Loucy (cell line): ENCODE measurements around the gene SAA1.

ENCODE experiments used
- H2AFZ ChIP-seq: fragments of 200-600 bp; sonication (generic); 2 replicates; pipeline ENCODE4 v1.6.0; 2016; ENCODE audit warnings: antibody characterized with exemption, mild to moderate bottlenecking, low read length, moderate library complexity
- H3F3A ChIP-seq: fragments of 200-600 bp; 2 replicates; pipeline ENCODE4 v1.6.0; 2016; ENCODE audit warnings: antibody characterized with exemption, low read depth, mild to moderate bottlenecking
- H3K27me3 ChIP-seq: fragments of 200-600 bp; sonication (generic); 2 replicates; pipeline ENCODE4 v1.6.1; 2014; ENCODE audit warnings: low read length, mild to moderate bottlenecking; ENCODE audit not compliant: insufficient read depth, poor library complexity, severe bottlenecking
- H3K36me3 ChIP-seq: fragments of 200-600 bp; sonication (generic); 2 replicates; pipeline ENCODE4 v1.6.1; 2016; ENCODE audit warnings: low read length; ENCODE audit not compliant: insufficient read depth
- H3K4me1 ChIP-seq: fragments of 200-600 bp; sonication (generic); 2 replicates; pipeline ENCODE4 v1.5.1; 2014; ENCODE audit warnings: low read length, mild to moderate bottlenecking; ENCODE audit not compliant: insufficient read depth, poor library complexity, severe bottlenecking
- H3K4me2 ChIP-seq: fragments of 200-600 bp; sonication (generic); 2 replicates; pipeline ENCODE4 v1.6.0; 2014; ENCODE audit warnings: antibody characterized with exemption, low read length, low read depth, mild to moderate bottlenecking; ENCODE audit not compliant: poor library complexity, severe bottlenecking
- H3K4me3 ChIP-seq: fragments of 200-600 bp; sonication (generic); 2 replicates; pipeline ENCODE4 v1.5.1; 2014; ENCODE audit warnings: low read length, mild to moderate bottlenecking, mixed read lengths; ENCODE audit not compliant: poor library complexity, severe bottlenecking
- H3K79me2 ChIP-seq: fragments of 200-600 bp; sonication (generic); 2 replicates; pipeline ENCODE4 v1.6.1; 2014; ENCODE audit warnings: low read length; ENCODE audit not compliant: insufficient read depth
- H3K9ac ChIP-seq: fragments of 200-600 bp; sonication (generic); 2 replicates; pipeline ENCODE4 v1.6.0; 2014; ENCODE audit warnings: mild to moderate bottlenecking, low read depth, low read length, moderate library complexity; ENCODE audit not compliant: poor library complexity, severe bottlenecking
- H3K9me2 ChIP-seq: fragments of 200-600 bp; sonication (generic); replicated peaks from 2 replicates; pipeline ENCODE4 v1.6.1; 2016; ENCODE audit warnings: low read depth, low read length, mixed read lengths
- H3K9me3 ChIP-seq: fragments of 200-600 bp; sonication (generic); 2 replicates; pipeline ENCODE4 v1.6.1; 2014; ENCODE audit warnings: mild to moderate bottlenecking, antibody characterized with exemption, low read length, low read depth; ENCODE audit not compliant: insufficient read depth
- H4K20me1 ChIP-seq: fragments of 200-600 bp; sonication (generic); 2 replicates; pipeline ENCODE4 v1.6.0; 2014; ENCODE audit warnings: antibody characterized with exemption, low read length, mild to moderate bottlenecking; ENCODE audit not compliant: insufficient read depth, poor library complexity, severe bottlenecking
- CTCF ChIP-seq: fragments of 200-600 bp; sonication (generic); conservative IDR thresholded peaks from 2 replicates; pipeline ENCODE4 v1.5.1; 2014; ENCODE audit warnings: mild to moderate bottlenecking, antibody characterized with exemption, low read length
- EZH2phosphoT487 ChIP-seq: fragments of 200-600 bp; IDR thresholded peaks from 2 replicates; pipeline ENCODE4 v1.6.1; 2018; ENCODE audit warnings: antibody characterized with exemption, mild to moderate bottlenecking, moderate library complexity, borderline replicate concordance

The SAA1 gene

GRCh38 chr11:18282626-18283025, 16.6 kb downstream of the SAA1 start:
- Histone ChIP-seq H4K20me1 (no peaks in the 10 kb centered on the region), H3K36me3 (peaks cover 59% of the 10 kb centered on the region; the same call in 1 of the 2 replicates), H3K79me2 (no peaks in the 10 kb centered on the region), H3K4me2 (no peak overlapping the region), H2AFZ (no peak overlapping the region), H3K4me3 (no peak overlapping the region), H3F3A (no peaks in the 10 kb centered on the region), H3K27me3 (no peaks in the 10 kb centered on the region), H3K9me2 (no peaks in the 10 kb centered on the region), H3K4me1 (peaks cover 8% of the 10 kb centered on the region), H3K9ac (no peak overlapping the region), H3K9me3 (no peaks in the 10 kb centered on the region)
- TF ChIP-seq EZH2phosphoT487, result no peak

- Histone ChIP-seq H3K27me3 (no peaks in the 10 kb centered on the region), H3K9me3 (no peaks in the 10 kb centered on the region), H3K79me2 (no peaks in the 10 kb centered on the region), H3K9ac (no peak overlapping the region), H3K4me1 (peaks cover 8% of the 10 kb centered on the region), H3K9me2 (no peaks in the 10 kb centered on the region), H4K20me1 (no peaks in the 10 kb centered on the region), H3K36me3 (peaks cover 52% of the 10 kb centered on the region; the same call in 1 of the 2 replicates), H3K4me2 (no peak overlapping the region), H3K4me3 (no peak overlapping the region), H3F3A (no peaks in the 10 kb centered on the region), H2AFZ (no peak overlapping the region)
- TF ChIP-seq EZH2phosphoT487, result no peak
- TF ChIP-seq CTCF, result no peak
Measured at GRCh38 chr11:18285841-18286240, 19.8 kb downstream of the SAA1 start.

GRCh38 chr11:18288911-18289310, 22.8 kb downstream of the SAA1 start:
- Histone ChIP-seq H3K27me3 (no peaks in the 10 kb centered on the region), H3K4me1 (peaks cover 8% of the 10 kb centered on the region), H3K36me3 (peaks cover 55% of the 10 kb centered on the region), H3F3A (no peaks in the 10 kb centered on the region), H3K9me3 (no peaks in the 10 kb centered on the region), H3K9me2 (no peaks in the 10 kb centered on the region), H3K4me3 (no peak overlapping the region), H3K4me2 (no peak overlapping the region), H3K9ac (no peak overlapping the region), H2AFZ (no peak overlapping the region), H4K20me1 (no peaks in the 10 kb centered on the region), H3K79me2 (no peaks in the 10 kb centered on the region)
- no peak for TF ChIP-seq EZH2phosphoT487
- no peak for TF ChIP-seq CTCF

- H3K4me2 ChIP-seq, result no peak overlapping the region
- no peak for TF ChIP-seq EZH2phosphoT487
- no peak for TF ChIP-seq CTCF
- peaks cover 79% of the 10 kb centered on the region for H3K36me3 ChIP-seq
- no peaks in the 10 kb centered on the region for H4K20me1 ChIP-seq
- no peaks in the 10 kb centered on the region for H3K79me2 ChIP-seq
- no peaks in the 10 kb centered on the region for H3F3A ChIP-seq
- H2AFZ ChIP-seq, result no peak overlapping the region
- H3K9me3 ChIP-seq, result no peaks in the 10 kb centered on the region
- H3K9ac ChIP-seq, result no peak overlapping the region
- no peaks in the 10 kb centered on the region for H3K4me1 ChIP-seq
- H3K4me3 ChIP-seq, result no peak overlapping the region
- no peaks in the 10 kb centered on the region for H3K9me2 ChIP-seq
- H3K27me3 ChIP-seq, result no peaks in the 10 kb centered on the region
Measured at GRCh38 chr11:18294862-18295261, 28.8 kb downstream of the SAA1 start.
